Body of pancreas (tissue), 4 donors: ENCODE measurements around the gene TTLL1. TPM values are rescaled to one million over a fixed set of nuclear protein-coding genes. Genes with fewer than 3 reads are reported as not detected.

Experiments
- ATAC-seq: fragments of 150-250 bp; one replicate; pipeline ENCODE4 v1.9.1; 2016
- DNase-seq, 4 donors: peaks; one replicate each; pipeline ENCODE4 v3.0.0-alpha.2; 2019
- H3K27ac ChIP-seq, 4 donors: fragments of 200-600 bp; sonication (generic); 1 replicate in 3 of 4; 2 replicates in 1 of 4; pipeline versions ENCODE4 v1.5.1 to v1.6.1; 2016 to 2019; ENCODE audit warnings: mild to moderate bottlenecking in 1 of 4, mixed read lengths in 1 of 4, moderate library complexity in 1 of 4
- H3K27me3 ChIP-seq, 2 donors: fragments of 200-600 bp; sonication (generic); one replicate each; pipeline ENCODE4 v1.6.0; 2016; ENCODE audit warnings: mild to moderate bottlenecking in 1 of 2
- H3K36me3 ChIP-seq, 2 donors: fragments of 200-600 bp; sonication (generic); replicated peaks in 1 of 2; 2 replicates each; pipeline ENCODE4 v1.5.1; 2016; ENCODE audit warnings: low read depth in 2 of 2; ENCODE audit not compliant: insufficient read depth in 1 of 2
- H3K4me1 ChIP-seq: fragments of 200-600 bp; sonication (generic); one replicate; pipeline ENCODE4 v1.6.0; 2016
- H3K4me3 ChIP-seq, 2 donors: fragments of 200-600 bp; sonication (generic); 1 replicate in 1 of 2; 2 replicates in 1 of 2; pipeline ENCODE4 v1.5.1; 2016 to 2019
- H3K9me3 ChIP-seq, 3 donors: fragments of 200-600 bp; sonication (generic); 1 replicate in 2 of 3; 2 replicates in 1 of 3; pipeline ENCODE4 v1.5.1; 2016
- CTCF ChIP-seq, 7 experiments: fragments of 450-650 bp in 4 of 7; fragments of 200-600 bp in 3 of 7; sonication (generic) in 3 of 7; IDR thresholded peaks; one replicate each; pipeline ENCODE4 v1.5.1; 2016 to 2019; ENCODE audit warnings: antibody characterized with exemption in 7 of 7
- POLR2A ChIP-seq, 3 donors: fragments of 450-650 bp; IDR thresholded peaks; one replicate each; pipeline ENCODE4 v1.6.1; 2016; ENCODE audit warnings: antibody characterized with exemption in 3 of 3, mild to moderate bottlenecking in 2 of 3
- WGBS, 2 donors: methylation state at CpG; one replicate each; pipeline ENCODE4 v1.1.5; 2017; 5-methylcytosine and 5-hydroxymethylcytosine counted together
- intact Hi-C: fragments of 100-400 bp; cut with DNase I; formaldehyde crosslinking; loops from one replicate; pipeline ENCODE4 v1.15.1; 2023
- total RNA-seq, 2 donors: library from RNA; depleted of rRNA; stranded (reverse); fragments of >200 nt; gene quantifications; one replicate each; pipeline ENCODE4 v1.1.0, GENCODE V29; 2016

Gene TTLL1
- total RNA-seq, 2 donors from 2014 or later = 2.0 to 7.0 TPM

- H3K4me3 ChIP-seq = no peak overlapping the region
- no peaks in the 10 kb centered on the region for H3K36me3 ChIP-seq
- DNase-seq (no peak), ATAC-seq (no peak)
- H3K27me3 ChIP-seq = no peaks in the 10 kb centered on the region
- intact Hi-C loops = no loop called here
- H3K9me3 ChIP-seq = no peaks in the 10 kb centered on the region
- H3K4me1 ChIP-seq = peaks cover 15% of the 10 kb centered on the region
- TF ChIP-seq CTCF (IDR thresholded peaks at IDR 0.05) = no peak
- no peak for TF ChIP-seq POLR2A (IDR thresholded peaks at IDR 0.05)
- 52 to 70% methylated on average over 3 to 7 of the region's 7 CpGs for WGBS, 2 donors
- no peak overlapping the region for H3K27ac ChIP-seq
Measured at GRCh38 chr22:43118953-43119458, 29.8 kb upstream of the TTLL1 start.

- Histone ChIP-seq H3K36me3 (no peaks in the 10 kb centered on the region), H3K4me3 (no peak overlapping the region), H3K9me3 (no peaks in the 10 kb centered on the region), H3K4me1 (peaks cover 21% of the 10 kb centered on the region), H3K27me3 (no peaks in the 10 kb centered on the region), H3K27ac (no peak overlapping the region)
- DNase-seq = no peak
- WGBS, 2 donors = 83 to 89% methylated on average over 12 to 21 of the region's 21 CpGs
- no peak for TF ChIP-seq POLR2A (IDR thresholded peaks at IDR 0.05)
- no peak for TF ChIP-seq CTCF (IDR thresholded peaks at IDR 0.05)
- no peak for ATAC-seq
- intact Hi-C loops = no loop called here
Measured at GRCh38 chr22:43118024-43118849, 29.0 kb upstream of the TTLL1 start.

- no peaks in the 10 kb centered on the region for H3K27me3 ChIP-seq
- no peak overlapping the region for H3K27ac ChIP-seq
- H3K4me1 ChIP-seq = peaks cover 21% of the 10 kb centered on the region
- DNase-seq (no peak), ATAC-seq (no peak)
- intact Hi-C loops = no loop called here
- H3K36me3 ChIP-seq = no peaks in the 10 kb centered on the region
- WGBS, 2 donors = 91 to 97% methylated on average over 3 to 7 of the region's 7 CpGs
- TF ChIP-seq POLR2A (IDR thresholded peaks at IDR 0.05) = no peak
- no peak for TF ChIP-seq CTCF (IDR thresholded peaks at IDR 0.05)
- H3K9me3 ChIP-seq = no peaks in the 10 kb centered on the region
- no peak overlapping the region for H3K4me3 ChIP-seq
Measured at GRCh38 chr22:43116932-43117331, 27.7 kb upstream of the TTLL1 start.

- Histone ChIP-seq H3K27me3 (no peaks in the 10 kb centered on the region), H3K4me3 (no peak overlapping the region), H3K4me1 (peaks cover 39% of the 10 kb centered on the region), H3K36me3 (no peaks in the 10 kb centered on the region), H3K27ac (peak overlapping the region in 3 of 4 donors; percentile 2 to 34 (median 12)), H3K9me3 (no peaks in the 10 kb centered on the region)
- WGBS, 2 donors = 6 to 13% methylated on average over 4 to 5 of the region's 5 CpGs
- TF ChIP-seq POLR2A (IDR thresholded peaks at IDR 0.05) (no peak), CTCF (IDR thresholded peaks at IDR 0.05) (no peak)
- intact Hi-C loops = no loop called here
- ATAC-seq (peak; percentile 45), DNase-seq (peak; percentile 67 to 89 (median 84))
Measured at GRCh38 chr22:43114958-43115357, 25.8 kb upstream of the TTLL1 start.
